GM23338 (cell line): ENCODE measurements around the gene GALNT5. TPM values are rescaled to one million over a fixed set of nuclear protein-coding genes. Genes with fewer than 3 reads are reported as not detected.

Experiments
- ATAC-seq: fragments of 200-7000 bp; cut with Tn5 transposase; 3 replicates; pipeline ENCODE4 v1.9.1; 2020
- DNase-seq: peaks from one replicate; pipeline ENCODE4 v3.0.0-alpha.2; 2015; ENCODE audit warnings: low spot score
- H2AFZ ChIP-seq: fragments of 200-600 bp; sonication (generic); 2 replicates; pipeline ENCODE4 v1.8.0; 2016; ENCODE audit warnings: antibody characterized with exemption, mild to moderate bottlenecking, moderate library complexity
- H3F3A ChIP-seq: fragments of 200-600 bp; sonication (generic); replicated peaks from 2 replicates; pipeline ENCODE4 v1.8.0; 2017; ENCODE audit warnings: antibody characterized with exemption, mixed run types, low read depth
- H3K27ac ChIP-seq: fragments of 200-600 bp; sonication (generic); 2 replicates; pipeline ENCODE4 v1.6.1; 2016; ENCODE audit warnings: low read depth
- H3K27me3 ChIP-seq: fragments of 200-600 bp; sonication (generic); 2 replicates; pipeline ENCODE4 v1.8.0; 2016; ENCODE audit warnings: mild to moderate bottlenecking, mixed run types, moderate library complexity; ENCODE audit not compliant: insufficient read depth
- H3K36me3 ChIP-seq: fragments of 200-600 bp; sonication (generic); 2 replicates; pipeline ENCODE4 v1.8.0; 2016; ENCODE audit warnings: mild to moderate bottlenecking; ENCODE audit not compliant: insufficient read depth
- H3K4me1 ChIP-seq: fragments of 200-600 bp; sonication (generic); 2 replicates; pipeline ENCODE4 v1.8.0; 2016; ENCODE audit warnings: mild to moderate bottlenecking, moderate library complexity; ENCODE audit not compliant: insufficient read depth
- H3K4me2 ChIP-seq: fragments of 200-600 bp; sonication (generic); 2 replicates; pipeline ENCODE4 v1.7.1; 2017; ENCODE audit warnings: mixed run types
- H3K4me3 ChIP-seq: fragments of 200-600 bp; sonication (generic); 2 replicates; pipeline ENCODE4 v1.6.1; 2016; ENCODE audit warnings: mixed run types
- H3K79me2 ChIP-seq: fragments of 200-600 bp; sonication (generic); replicated peaks from 2 replicates; pipeline ENCODE4 v1.8.0; 2017; ENCODE audit warnings: mild to moderate bottlenecking; ENCODE audit not compliant: insufficient read depth
- H3K9me2 ChIP-seq: fragments of 200-600 bp; sonication (generic); 2 replicates; pipeline ENCODE4 v1.8.0; 2017; ENCODE audit not compliant: insufficient read depth
- H4K20me1 ChIP-seq: fragments of 200-600 bp; sonication (generic); replicated peaks from 2 replicates; pipeline ENCODE4 v1.8.0; 2017; ENCODE audit warnings: mild to moderate bottlenecking; ENCODE audit not compliant: insufficient read depth
- H3K27ac Mint-ChIP-seq: 2 replicates; pipeline ENCODE4 v1.8.0; 2020; ENCODE audit warnings: inconsistent platforms, mild to moderate bottlenecking, moderate library complexity, mixed read lengths
- H3K27me3 Mint-ChIP-seq: 3 replicates; pipeline ENCODE4 v1.8.0; 2022; ENCODE audit warnings: low read depth, mild to moderate bottlenecking, moderate library complexity, mixed read lengths, inconsistent platforms; ENCODE audit not compliant: insufficient read depth, poor library complexity
- H3K36me3 Mint-ChIP-seq: 3 replicates; pipeline ENCODE4 v1.8.0; 2021; ENCODE audit warnings: low read depth, mild to moderate bottlenecking, inconsistent platforms, moderate library complexity, mixed read lengths
- H3K4me1 Mint-ChIP-seq: 3 replicates; pipeline ENCODE4 v1.8.0; 2020; ENCODE audit warnings: mild to moderate bottlenecking, inconsistent platforms, mixed read lengths
- H3K4me3 Mint-ChIP-seq: 3 replicates; pipeline ENCODE4 v1.8.0; 2021; ENCODE audit warnings: moderate library complexity, mild to moderate bottlenecking, inconsistent platforms, mixed read lengths
- H3K9me3 Mint-ChIP-seq: 3 replicates; pipeline ENCODE4 v1.8.0; 2020; ENCODE audit warnings: moderate library complexity, mild to moderate bottlenecking, inconsistent platforms, mixed read lengths
- CREB1 ChIP-seq: fragments of 250-450 bp; sonication (Bioruptor Pico); IDR thresholded peaks from 2 replicates; pipeline ENCODE4 v1.5.0; 2020; ENCODE audit warnings: low read depth, mild to moderate bottlenecking, moderate library complexity
- ETS1 ChIP-seq: IDR thresholded peaks from 2 replicates; pipeline ENCODE4 v1.6.1; 2016; ENCODE audit warnings: antibody characterized with exemption
- EZH2 ChIP-seq: fragments of 200-600 bp; sonication (generic); IDR thresholded peaks from one replicate; pipeline ENCODE4 v1.8.0; 2017; ENCODE audit warnings: antibody characterized with exemption, mild to moderate bottlenecking, low read depth; ENCODE audit not compliant: unreplicated experiment
- JUNB ChIP-seq: IDR thresholded peaks from one replicate; pipeline ENCODE4 v1.6.1; 2016; ENCODE audit warnings: antibody characterized with exemption; ENCODE audit not compliant: unreplicated experiment
- NANOG ChIP-seq: IDR thresholded peaks from 2 replicates; pipeline ENCODE4 v1.6.1; 2016; ENCODE audit warnings: antibody characterized with exemption, borderline replicate concordance
- POLR2AphosphoS5 ChIP-seq: IDR thresholded peaks from 2 replicates; pipeline ENCODE4 v1.6.1; 2016; ENCODE audit warnings: antibody characterized with exemption, low read depth
- STAT1 ChIP-seq: IDR thresholded peaks from one replicate; pipeline ENCODE4 v1.6.1; 2016; ENCODE audit warnings: antibody characterized with exemption; ENCODE audit not compliant: unreplicated experiment
- ZNF114 ChIP-seq: fragments of 250-450 bp; sonication (Bioruptor Pico); IDR thresholded peaks from 2 replicates; pipeline ENCODE4 v1.5.0; 2020; ENCODE audit warnings: mild to moderate bottlenecking, moderate library complexity
- ZNF331 ChIP-seq: fragments of 250-450 bp; sonication (Bioruptor Pico); IDR thresholded peaks from 2 replicates; pipeline ENCODE4 v1.5.0; 2020; ENCODE audit warnings: low read depth, mild to moderate bottlenecking, moderate library complexity
- ZNF462 ChIP-seq: fragments of 250-450 bp; sonication (Bioruptor Pico); IDR thresholded peaks from 2 replicates; pipeline ENCODE4 v1.5.0; 2020; ENCODE audit warnings: mild to moderate bottlenecking, moderate library complexity
- polyA plus RNA-seq: library from polyadenylated mRNA; unstranded; fragments of >200 nt; fragmentation: Nextera tagmentation; extraction: Ambion mirVana; gene quantifications from 2 replicates; pipeline ENCODE4 v1.2.1, GENCODE V29; 2016
- total RNA-seq: library from RNA; depleted of rRNA; stranded (reverse); fragments of >200 nt; shearing (Covaris generic); gene quantifications from 2 replicates; pipeline ENCODE4 v1.2.3, GENCODE V29; 2014
- TF ChIP-seq, protein P1 (sequence below): IDR thresholded peaks from one replicate; pipeline ENCODE4 v1.6.1; 2018; ENCODE audit warnings: antibody characterized with exemption; ENCODE audit not compliant: unreplicated experiment
- TF ChIP-seq, protein P2 (sequence below), 2 experiments: fragments of 200-600 bp in 1 of 2; sonication (generic) in 1 of 2; conservative IDR thresholded peaks; 2 replicates each; pipeline versions ENCODE4 v1.5.1 to v1.6.1; 2016 to 2017; ENCODE audit warnings: antibody characterized with exemption in 2 of 2, low read depth in 2 of 2, mild to moderate bottlenecking in 2 of 2, moderate library complexity in 1 of 2

Gene GALNT5
- total and polyA plus RNA-seq, 2 experiments from 2014 or later = 0.05 to 0.14 TPM

DNA sequence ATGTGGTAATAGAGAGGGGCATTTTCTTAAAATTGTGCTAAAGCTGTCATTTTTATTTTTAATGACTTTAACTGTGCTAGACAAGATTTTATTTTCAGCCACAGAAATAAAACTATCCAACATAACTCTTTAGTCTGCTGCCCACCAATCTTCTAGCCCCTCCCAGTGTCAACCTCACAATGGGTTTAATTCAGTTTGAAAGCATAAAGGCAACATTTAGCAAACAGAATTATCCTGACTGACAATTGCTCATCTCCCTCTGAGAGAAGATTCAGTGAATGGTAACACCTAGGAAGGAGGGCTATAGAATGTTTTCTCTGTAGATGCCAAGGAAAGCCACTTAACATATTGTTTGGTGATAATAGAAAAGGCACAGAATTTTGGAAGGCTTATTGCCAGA lies 62.9 kb downstream of the GALNT5 start (continued):
- no peak for TF ChIP-seq ZNF462 (CRISPR knock-in tag)

GRCh38 chr2:157321466-157321865 lies 64.0 kb downstream of the GALNT5 start:
- Histone ChIP-seq H3K4me2 (no peak overlapping the region), H4K20me1 (no peaks in the 10 kb centered on the region), H2AFZ (no peak overlapping the region), H3K4me3 (no peak overlapping the region), H3K27ac (no peak overlapping the region), H3K4me1 (peaks cover 28% of the 10 kb centered on the region), H3K27me3 (no peaks in the 10 kb centered on the region), H3K9me2 (peaks cover 10% of the 10 kb centered on the region; the same call in 1 of the 2 replicates), H3F3A (no peaks in the 10 kb centered on the region), H3K79me2 (no peaks in the 10 kb centered on the region), H3K36me3 (no peaks in the 10 kb centered on the region)
- DNase-seq = no peak
- Mint-ChIP-seq H3K9me3 (no peaks in the 10 kb centered on the region), H3K4me3 (no peak overlapping the region), H3K36me3 (no peaks in the 10 kb centered on the region), H3K27me3 (no peaks in the 10 kb centered on the region), H3K27ac (no peak overlapping the region), H3K4me1 (peaks cover 41% of the 10 kb centered on the region)
- ATAC-seq = no peak
- TF ChIP-seq NANOG (no peak), EZH2 (no peak), POLR2AphosphoS5 (no peak), JUNB (no peak), CREB1 (CRISPR knock-in tag) (no peak), ZNF114 (no peak), STAT1 (no peak), ZNF331 (CRISPR knock-in tag) (no peak), ETS1 (no peak)
- TF ChIP-seq, protein P1, sequence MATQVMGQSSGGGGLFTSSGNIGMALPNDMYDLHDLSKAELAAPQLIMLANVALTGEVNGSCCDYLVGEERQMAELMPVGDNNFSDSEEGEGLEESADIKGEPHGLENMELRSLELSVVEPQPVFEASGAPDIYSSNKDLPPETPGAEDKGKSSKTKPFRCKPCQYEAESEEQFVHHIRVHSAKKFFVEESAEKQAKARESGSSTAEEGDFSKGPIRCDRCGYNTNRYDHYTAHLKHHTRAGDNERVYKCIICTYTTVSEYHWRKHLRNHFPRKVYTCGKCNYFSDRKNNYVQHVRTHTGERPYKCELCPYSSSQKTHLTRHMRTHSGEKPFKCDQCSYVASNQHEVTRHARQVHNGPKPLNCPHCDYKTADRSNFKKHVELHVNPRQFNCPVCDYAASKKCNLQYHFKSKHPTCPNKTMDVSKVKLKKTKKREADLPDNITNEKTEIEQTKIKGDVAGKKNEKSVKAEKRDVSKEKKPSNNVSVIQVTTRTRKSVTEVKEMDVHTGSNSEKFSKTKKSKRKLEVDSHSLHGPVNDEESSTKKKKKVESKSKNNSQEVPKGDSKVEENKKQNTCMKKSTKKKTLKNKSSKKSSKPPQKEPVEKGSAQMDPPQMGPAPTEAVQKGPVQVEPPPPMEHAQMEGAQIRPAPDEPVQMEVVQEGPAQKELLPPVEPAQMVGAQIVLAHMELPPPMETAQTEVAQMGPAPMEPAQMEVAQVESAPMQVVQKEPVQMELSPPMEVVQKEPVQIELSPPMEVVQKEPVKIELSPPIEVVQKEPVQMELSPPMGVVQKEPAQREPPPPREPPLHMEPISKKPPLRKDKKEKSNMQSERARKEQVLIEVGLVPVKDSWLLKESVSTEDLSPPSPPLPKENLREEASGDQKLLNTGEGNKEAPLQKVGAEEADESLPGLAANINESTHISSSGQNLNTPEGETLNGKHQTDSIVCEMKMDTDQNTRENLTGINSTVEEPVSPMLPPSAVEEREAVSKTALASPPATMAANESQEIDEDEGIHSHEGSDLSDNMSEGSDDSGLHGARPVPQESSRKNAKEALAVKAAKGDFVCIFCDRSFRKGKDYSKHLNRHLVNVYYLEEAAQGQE = no peak
- TF ChIP-seq, protein P2, sequence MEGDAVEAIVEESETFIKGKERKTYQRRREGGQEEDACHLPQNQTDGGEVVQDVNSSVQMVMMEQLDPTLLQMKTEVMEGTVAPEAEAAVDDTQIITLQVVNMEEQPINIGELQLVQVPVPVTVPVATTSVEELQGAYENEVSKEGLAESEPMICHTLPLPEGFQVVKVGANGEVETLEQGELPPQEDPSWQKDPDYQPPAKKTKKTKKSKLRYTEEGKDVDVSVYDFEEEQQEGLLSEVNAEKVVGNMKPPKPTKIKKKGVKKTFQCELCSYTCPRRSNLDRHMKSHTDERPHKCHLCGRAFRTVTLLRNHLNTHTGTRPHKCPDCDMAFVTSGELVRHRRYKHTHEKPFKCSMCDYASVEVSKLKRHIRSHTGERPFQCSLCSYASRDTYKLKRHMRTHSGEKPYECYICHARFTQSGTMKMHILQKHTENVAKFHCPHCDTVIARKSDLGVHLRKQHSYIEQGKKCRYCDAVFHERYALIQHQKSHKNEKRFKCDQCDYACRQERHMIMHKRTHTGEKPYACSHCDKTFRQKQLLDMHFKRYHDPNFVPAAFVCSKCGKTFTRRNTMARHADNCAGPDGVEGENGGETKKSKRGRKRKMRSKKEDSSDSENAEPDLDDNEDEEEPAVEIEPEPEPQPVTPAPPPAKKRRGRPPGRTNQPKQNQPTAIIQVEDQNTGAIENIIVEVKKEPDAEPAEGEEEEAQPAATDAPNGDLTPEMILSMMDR (conservative IDR thresholded peaks at IDR 0.05; ENCODE audit: low read depth in 2 of 2) = no peak
